H1 (cell line): Measurements from ENCODE around the gene MCCC1. TPM values are rescaled to one million over a fixed set of nuclear protein-coding genes. Genes with fewer than 3 reads are reported as not detected.
A peak's percentile ranks its signal among the peaks of the same experiment; 100 is the strongest.

ENCODE experiments used
- CTCF ChIA-PET: fragments of 300-600 bp; sonication (Branson Sonifier 250); formaldehyde crosslinking; loops from one replicate; lab custom pipeline; 2021; ENCODE audit not compliant: partially characterized antibody; lab: Charles Lee
- POLR2A ChIA-PET: fragments of 300-600 bp; sonication (Branson Sonifier 250); formaldehyde crosslinking; loops from one replicate; lab custom pipeline; 2021; ENCODE audit warnings: inconsistent platforms; ENCODE audit not compliant: partially characterized antibody; lab: Charles Lee
- DNase-seq, 2 experiments: peaks; one replicate each; pipeline versions ENCODE4 v3.0.0 to v3.0.0-alpha.2; 2010 to 2022; ENCODE audit warnings: low spot score in 2 of 2, low read depth in 1 of 2, mixed read lengths in 1 of 2
- FAIRE-seq: peaks from 2 replicates; lab custom pipeline; 2011; peaks lifted over from hg19 to GRCh38; lab: Jason Lieb, UNC
- H2AFZ ChIP-seq: 2 replicates; pipeline ENCODE4 v1.8.1; 2012; ENCODE audit warnings: low read length, inconsistent platforms
- H2AK5ac ChIP-seq: 2 replicates; pipeline ENCODE4 v1.6.1; 2013; ENCODE audit warnings: low read depth, low read length
- H2BK120ac ChIP-seq: replicated peaks from 2 replicates; pipeline ENCODE3; 2013; ENCODE audit warnings: low read depth, low read length, inconsistent platforms
- H2BK12ac ChIP-seq: 2 replicates; pipeline ENCODE4 v1.6.1; 2013; ENCODE audit warnings: low read depth, low read length
- H2BK15ac ChIP-seq: 2 replicates; pipeline ENCODE4 v1.6.1; 2013; ENCODE audit warnings: low read length
- H2BK20ac ChIP-seq: 2 replicates; pipeline ENCODE4 v1.6.1; 2013; ENCODE audit warnings: low read length
- H2BK5ac ChIP-seq: 2 replicates; pipeline ENCODE4 v1.6.1; 2013; ENCODE audit warnings: low read depth, low read length
- H3K14ac ChIP-seq: 2 replicates; pipeline ENCODE4 v1.6.1; 2013; ENCODE audit warnings: inconsistent platforms; ENCODE audit not compliant: insufficient read length
- H3K18ac ChIP-seq: 2 replicates; pipeline ENCODE4 v1.6.1; 2013; ENCODE audit warnings: low read length; ENCODE audit errors: extremely low read depth
- H3K23ac ChIP-seq: 2 replicates; pipeline ENCODE4 v1.6.1; 2013; ENCODE audit warnings: inconsistent platforms; ENCODE audit not compliant: insufficient read length
- H3K23me2 ChIP-seq: 2 replicates; pipeline ENCODE4 v1.6.1; 2013; ENCODE audit warnings: low read depth, low read length
- H3K27ac ChIP-seq: 2 replicates; pipeline ENCODE4 v1.6.1; 2011; ENCODE audit warnings: low read depth, low read length, inconsistent platforms
- H3K27me3 ChIP-seq, 4 experiments: replicated peaks in 1 of 4; 1 replicate in 1 of 4; 2 replicates in 3 of 4; pipeline versions ENCODE4 v1.6.1 to v1.8.1; 2011 to 2013; ENCODE audit warnings: low read length in 3 of 4, mild to moderate bottlenecking in 3 of 4, inconsistent platforms in 2 of 4, mixed read lengths in 2 of 4, moderate library complexity in 1 of 4; ENCODE audit not compliant: control insufficient read depth in 3 of 4, insufficient read depth in 3 of 4; ENCODE audit errors: extremely low read depth in 1 of 4
- H3K36me3 ChIP-seq, 4 experiments: 2 replicates each; pipeline versions ENCODE4 v1.6.1 to v1.8.1; 2011 to 2013; ENCODE audit warnings: mild to moderate bottlenecking in 4 of 4, low read length in 3 of 4, moderate library complexity in 2 of 4, control low read depth in 1 of 4, inconsistent platforms in 1 of 4; ENCODE audit not compliant: insufficient read depth in 4 of 4, control insufficient read depth in 2 of 4
- H3K4ac ChIP-seq: replicated peaks from 2 replicates; pipeline ENCODE3; 2013; ENCODE audit warnings: low read length, low read depth, mixed read lengths, inconsistent platforms; ENCODE audit not compliant: insufficient read length
- H3K4me1 ChIP-seq, 4 experiments: replicated peaks in 1 of 4; 1 replicate in 1 of 4; 2 replicates in 3 of 4; pipeline versions ENCODE4 v1.6.1 to v1.8.1; 2011 to 2013; ENCODE audit warnings: low read length in 3 of 4, inconsistent platforms in 2 of 4, mixed read lengths in 1 of 4; ENCODE audit not compliant: insufficient read depth in 4 of 4, control insufficient read depth in 3 of 4
- H3K4me2 ChIP-seq, 2 experiments: 2 replicates each; pipeline versions ENCODE4 v1.6.1 to v1.8.1; 2011 to 2013; ENCODE audit warnings: low read depth in 2 of 2, low read length in 2 of 2, control low read depth in 1 of 2, inconsistent platforms in 1 of 2, mild to moderate bottlenecking in 1 of 2; ENCODE audit not compliant: insufficient read depth in 1 of 2
- H3K4me3 ChIP-seq, 4 experiments: fragments of 200-600, 300-600 bp in 1 of 4; sonication (generic), shearing (Covaris generic), sonication (Bioruptor Twin) in 1 of 4; 2 replicates each; pipeline versions ENCODE4 v1.5.1 to v1.8.1; 2011 to 2016; ENCODE audit warnings: low read length in 4 of 4, low read depth in 3 of 4, control low read depth in 2 of 4, inconsistent platforms in 2 of 4, mild to moderate bottlenecking in 2 of 4, mixed read lengths in 1 of 4, moderate library complexity in 1 of 4; ENCODE audit not compliant: insufficient read depth in 2 of 4; ENCODE audit errors: extremely low read depth in 1 of 4
- H3K56ac ChIP-seq: replicated peaks from 2 replicates; pipeline ENCODE3; 2013; ENCODE audit warnings: low read depth, mild to moderate bottlenecking, mixed read lengths, low read length, inconsistent platforms; ENCODE audit not compliant: insufficient read length
- H3K79me1 ChIP-seq: 2 replicates; pipeline ENCODE4 v1.6.1; 2013; ENCODE audit warnings: low read depth, low read length, control low read depth
- H3K79me2 ChIP-seq, 2 experiments: 2 replicates each; pipeline versions ENCODE4 v1.6.1 to v1.8.1; 2012 to 2013; ENCODE audit warnings: low read length in 2 of 2, mild to moderate bottlenecking in 2 of 2, inconsistent platforms in 1 of 2; ENCODE audit not compliant: insufficient read depth in 2 of 2, control insufficient read depth in 1 of 2
- H3K9ac ChIP-seq, 4 experiments: replicated peaks in 1 of 4; 1 replicate in 1 of 4; 2 replicates in 3 of 4; pipeline versions ENCODE4 v1.6.1 to v1.8.1; 2011 to 2013; ENCODE audit warnings: low read depth in 3 of 4, low read length in 3 of 4, control low read depth in 2 of 4, mild to moderate bottlenecking in 2 of 4, moderate library complexity in 2 of 4, inconsistent platforms in 1 of 4; ENCODE audit errors: extremely low read depth in 1 of 4
- H3K9me3 ChIP-seq, 2 experiments: 2 replicates each; pipeline versions ENCODE4 v1.6.1 to v1.8.1; 2012 to 2013; ENCODE audit warnings: mild to moderate bottlenecking in 2 of 2, moderate library complexity in 2 of 2, control low read depth in 1 of 2, inconsistent platforms in 1 of 2, low read depth in 1 of 2, low read length in 1 of 2, mixed read lengths in 1 of 2; ENCODE audit not compliant: insufficient read depth in 2 of 2
- H4K20me1 ChIP-seq, 2 experiments: replicated peaks in 1 of 2; 2 replicates each; pipeline versions ENCODE3 to v1.8.1; 2011 to 2013; ENCODE audit warnings: inconsistent platforms in 2 of 2, low read length in 2 of 2, mild to moderate bottlenecking in 1 of 2; ENCODE audit not compliant: insufficient read depth in 2 of 2, control insufficient read depth in 1 of 2
- H4K5ac ChIP-seq: 2 replicates; pipeline ENCODE4 v1.6.1; 2013; ENCODE audit warnings: low read length, low read depth, mixed read lengths, inconsistent platforms; ENCODE audit not compliant: insufficient read length
- H4K8ac ChIP-seq: 2 replicates; pipeline ENCODE4 v1.8.0; 2013; ENCODE audit warnings: mild to moderate bottlenecking, moderate library complexity, low read length, inconsistent platforms; ENCODE audit not compliant: insufficient read depth; ENCODE audit errors: extremely low read depth
- H4K91ac ChIP-seq: replicated peaks from 2 replicates; pipeline ENCODE3; 2013; ENCODE audit warnings: low read length, mixed read lengths, inconsistent platforms; ENCODE audit not compliant: insufficient read length
- CBX5 ChIP-seq: fragments of 300-800, 300-1000 bp; sonication (generic); IDR thresholded peaks from 2 replicates; pipeline ENCODE4 v1.7.1; 2016; ENCODE audit warnings: antibody characterized with exemption, low read length, low read depth
- CTBP2 ChIP-seq: IDR thresholded peaks from 2 replicates; pipeline ENCODE4 v1.7.0; 2011; ENCODE audit warnings: borderline replicate concordance, mild to moderate bottlenecking, moderate library complexity, mixed read lengths, low read length; ENCODE audit not compliant: insufficient read depth, insufficient read length
- GTF2F1 ChIP-seq: IDR thresholded peaks from 2 replicates; pipeline ENCODE4 v1.6.1; 2012; ENCODE audit warnings: low read depth, low read length, improper control_type of control experiment, borderline replicate concordance
- HDAC6 ChIP-seq: IDR thresholded peaks from one replicate; pipeline ENCODE4 v1.7.1; 2012; ENCODE audit warnings: low read depth, mild to moderate bottlenecking, inconsistent platforms, low read length, moderate library complexity
- JUN ChIP-seq: IDR thresholded peaks from 2 replicates; pipeline ENCODE4 v1.6.1; 2011; ENCODE audit warnings: low read depth, mild to moderate bottlenecking, improper control_type of control experiment, low read length
- JUND ChIP-seq: IDR thresholded peaks from 2 replicates; pipeline ENCODE4 v1.6.1; 2011; ENCODE audit warnings: mild to moderate bottlenecking, improper control_type of control experiment, low read length
- MAFK ChIP-seq: IDR thresholded peaks from 2 replicates; pipeline ENCODE4 v1.6.1; 2012; ENCODE audit warnings: low read depth, mild to moderate bottlenecking, improper control_type of control experiment, low read length
- SIX5 ChIP-seq: IDR thresholded peaks from 2 replicates; pipeline ENCODE4 v1.6.1; 2011; ENCODE audit warnings: mild to moderate bottlenecking, low read depth, low read length
- SUZ12 ChIP-seq: fragments of 200-600 bp; sonication (generic); IDR thresholded peaks from 2 replicates; pipeline ENCODE4 v1.6.1; 2012; ENCODE audit warnings: mild to moderate bottlenecking, inconsistent platforms, low read length, moderate library complexity, mixed read lengths
- TAF7 ChIP-seq: optimal IDR thresholded peaks from 2 replicates; pipeline ENCODE3; 2011; ENCODE audit warnings: low read depth, mild to moderate bottlenecking, inconsistent platforms, low read length, moderate library complexity, borderline replicate concordance
- TCF12 ChIP-seq: IDR thresholded peaks from 2 replicates; pipeline ENCODE4 v1.6.1; 2011; ENCODE audit warnings: low read depth, mild to moderate bottlenecking, low read length
- WGBS, 2 experiments: shearing (Covaris generic) in 1 of 2; methylation state at CpG; one replicate each; pipeline versions ENCODE4 v1.1.6 to v1.1.7; 2013 to 2015; ENCODE audit warnings: low lambda C conversion rate in 2 of 2, mixed read lengths in 2 of 2, inconsistent platforms in 1 of 2, low coverage in 1 of 2, missing lambda C conversion rate in 1 of 2; ENCODE audit not compliant: insufficient replicate concordance in 2 of 2, insufficient coverage in 1 of 2, insufficient read length in 1 of 2; ENCODE audit errors: extremely low coverage in 1 of 2, missing lambda C conversion rate in 1 of 2; 5-methylcytosine and 5-hydroxymethylcytosine counted together
- polyA plus RNA-seq, 7 experiments: library from polyadenylated mRNA; depleted of rRNA in 3 of 7; stranded (reverse) in 5 of 7; unstranded in 2 of 7; fragments of >200 nt in 5 of 7; fragments of 200-250 nt in 2 of 7; gene quantifications; 1 replicate in 5 of 7; 2 replicates in 1 of 7; 4 replicates in 1 of 7; pipeline versions ENCODE4 v1.2.1 to v1.2.3, GENCODE V29; 2011 to 2013; ENCODE audit warnings: missing spikeins in 2 of 7, mixed read lengths in 2 of 7
- total RNA-seq: library from RNA; stranded (reverse); fragmentation: NEBNext Ultra II Directional; extraction: Animal tissue kit (Norgen Biotek cat#: 25700); gene quantifications from 2 replicates; pipeline ENCODE4 v1.2.1, GENCODE V29; 2021
- TF ChIP-seq, protein P1 (sequence below): IDR thresholded peaks from 2 replicates; pipeline ENCODE4 v1.6.1; 2012; ENCODE audit warnings: low read length, inconsistent platforms

Gene MCCC1
- total and polyA plus RNA-seq, 2 of the 8 experiments (the other 6 are each of a cell fraction or from before 2014, with no cell fraction given): 10.8 to 21.5 TPM

DNA sequence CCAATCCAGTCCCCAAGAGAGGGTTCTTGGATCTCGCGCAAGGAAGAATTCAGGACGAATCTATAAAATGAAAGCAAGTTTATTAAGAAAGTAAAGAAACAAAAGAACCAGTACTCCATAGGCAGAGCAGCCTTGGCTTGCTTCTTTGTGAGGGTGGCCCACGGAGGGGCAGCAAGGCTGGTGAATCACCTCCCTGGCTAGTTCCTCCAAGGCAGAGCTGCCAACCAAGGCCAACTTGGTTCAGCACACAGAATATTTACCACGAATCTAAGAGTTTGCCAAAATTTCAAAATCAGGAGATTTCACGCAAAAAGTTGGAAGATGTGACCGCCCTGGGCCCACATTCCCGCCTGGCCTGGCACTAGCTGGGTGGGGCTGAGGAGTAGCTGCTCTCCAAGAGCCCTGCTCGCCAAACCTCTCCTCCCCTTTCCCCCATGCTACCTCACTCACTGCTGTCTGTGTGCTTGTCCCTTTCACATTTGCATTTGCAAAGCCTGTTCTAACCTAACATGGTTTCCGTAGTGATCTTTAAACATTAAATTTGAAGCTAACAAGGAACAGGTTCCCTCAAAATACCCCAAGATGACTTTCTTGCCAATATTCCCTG lies 92.8 kb downstream of the MCCC1 start:
- no peaks in the 10 kb centered on the region for H3K27me3 ChIP-seq
- no peak for FAIRE-seq
- H2AK5ac ChIP-seq: no peak overlapping the region
- H4K91ac ChIP-seq: peak overlapping the region; percentile 73
- H3K79me1 ChIP-seq: no peaks in the 10 kb centered on the region
- no peak overlapping the region for H3K4me3 ChIP-seq
- no peak overlapping the region for H4K5ac ChIP-seq
- H3K23me2 ChIP-seq: no peaks in the 10 kb centered on the region
- H3K4ac ChIP-seq: no peak overlapping the region
- H3K4me2 ChIP-seq: no peak overlapping the region
- ChIA-PET CTCF (interaction anchor here (0.6 to 0.7 kb wide), 2 partner anchors 15 to 420 kb away, joined by 3 read pairs; no protein-coding TSS in a partner anchor), POLR2A (interaction anchor here (0.6 kb wide), 1 partner anchor 27 kb away, joined by 4 read pairs; no protein-coding TSS in a partner anchor)
- H4K20me1 ChIP-seq: no peaks in the 10 kb centered on the region
- H3K9me3 ChIP-seq: no peaks in the 10 kb centered on the region
- no peak overlapping the region for H2BK120ac ChIP-seq
- no peak overlapping the region for H4K8ac ChIP-seq
- no peak overlapping the region for H2BK15ac ChIP-seq
- H2AFZ ChIP-seq: no peak overlapping the region
- DNase-seq: no peak
- no peak overlapping the region for H3K14ac ChIP-seq
- WGBS, 2 experiments: 79% methylated on average over 10 of the region's 10 CpGs; no CpG with 5 or more reads in 1 of the 2 experiments
- H2BK5ac ChIP-seq: no peak overlapping the region
- H3K23ac ChIP-seq: no peak overlapping the region
- H3K79me2 ChIP-seq: no peaks in the 10 kb centered on the region
- 0 out of 2 replicates have a peak overlapping the region, but pooled peaks have one; percentile 60 for H2BK12ac ChIP-seq
- H3K18ac ChIP-seq: no peak overlapping the region
- H3K4me1 ChIP-seq: peaks cover 0 to 5% (median 2%) of the 10 kb centered on the region in 4 experiments; a peak in 3 of 7 replicates
- no peaks in the 10 kb centered on the region for H3K36me3 ChIP-seq
- no peak overlapping the region for H2BK20ac ChIP-seq
- H3K9ac ChIP-seq: no peak overlapping the region
- H3K56ac ChIP-seq: peak overlapping the region; percentile 16
- no peak overlapping the region for H3K27ac ChIP-seq
- TF ChIP-seq TAF7 (no peak), JUN (no peak), SIX5 (no peak), CTBP2 (no peak), TCF12 (no peak), CBX5 (no peak), GTF2F1 (no peak), JUND (no peak), MAFK (no peak), HDAC6 (no peak), SUZ12 (no peak)
- TF ChIP-seq, protein P1, sequence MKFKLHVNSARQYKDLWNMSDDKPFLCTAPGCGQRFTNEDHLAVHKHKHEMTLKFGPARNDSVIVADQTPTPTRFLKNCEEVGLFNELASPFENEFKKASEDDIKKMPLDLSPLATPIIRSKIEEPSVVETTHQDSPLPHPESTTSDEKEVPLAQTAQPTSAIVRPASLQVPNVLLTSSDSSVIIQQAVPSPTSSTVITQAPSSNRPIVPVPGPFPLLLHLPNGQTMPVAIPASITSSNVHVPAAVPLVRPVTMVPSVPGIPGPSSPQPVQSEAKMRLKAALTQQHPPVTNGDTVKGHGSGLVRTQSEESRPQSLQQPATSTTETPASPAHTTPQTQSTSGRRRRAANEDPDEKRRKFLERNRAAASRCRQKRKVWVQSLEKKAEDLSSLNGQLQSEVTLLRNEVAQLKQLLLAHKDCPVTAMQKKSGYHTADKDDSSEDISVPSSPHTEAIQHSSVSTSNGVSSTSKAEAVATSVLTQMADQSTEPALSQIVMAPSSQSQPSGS: no peak
